ENCODE measurements around the gene TOMT.

DNA sequence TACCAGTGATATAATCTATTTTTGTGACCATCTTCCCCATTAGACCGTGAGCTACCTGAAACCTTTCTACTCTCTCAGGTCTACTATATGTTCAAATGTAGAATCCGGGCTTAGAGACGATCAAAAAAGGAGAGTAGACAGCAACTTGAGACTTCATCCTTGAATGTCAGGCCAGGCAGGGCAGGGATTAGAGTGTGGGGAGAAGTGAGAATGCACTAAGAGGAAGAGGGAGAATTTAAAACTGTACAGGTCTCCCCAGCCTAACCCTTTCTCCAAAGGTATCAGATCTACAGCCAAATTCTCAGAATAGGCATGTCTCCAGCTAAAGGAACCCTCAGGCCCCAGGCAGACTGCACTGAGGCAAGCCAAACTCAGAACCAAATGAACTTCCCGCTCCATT lies 3.6 kb upstream of the TOMT start:
- TF ChIP-seq ZFP1 (CRISPR knock-in tag; IDR thresholded peaks at IDR 0.05) (no peak), NR2F6 (IDR thresholded peaks at IDR 0.05) (no peak), NR2F6 (CRISPR knock-in tag; IDR thresholded peaks at IDR 0.05) (no peak), ELF1 (CRISPR knock-in tag; IDR thresholded peaks at IDR 0.05) (no peak), POLR2AphosphoS5 (IDR thresholded peaks at IDR 0.05; ENCODE audit: low read depth, low read length) (no peak), ZEB1 (IDR thresholded peaks at IDR 0.05; ENCODE audit: insufficient replicate concordance, low read depth) (no peak)

Data from HepG2 (cell line).